Measurements from ENCODE around the gene ITPKB. TPM values are rescaled to one million over a fixed set of nuclear protein-coding genes. Genes with fewer than 3 reads are reported as not detected.

ITPKB gene
- total RNA-seq, 2 donors from 2014 or later, result 26.9 to 28.4 TPM

- H3K27me3 ChIP-seq (replicated peaks; ENCODE audit: insufficient read depth), result no peaks in the 10 kb centered on the region
- no peaks in the 10 kb centered on the region for H3K9me3 ChIP-seq
- no peak overlapping the region for H3K4me3 ChIP-seq
- H3K36me3 ChIP-seq, result peaks cover 17% of the 10 kb centered on the region
- ATAC-seq (ENCODE audit: insufficient number of reproducible peaks, low FRiP score, low read depth), result no peak
- no peak for DNase-seq (ENCODE audit: low spot score)
- H3K27ac ChIP-seq, result no peak overlapping the region
- peaks cover 3 to 9% of the 10 kb centered on the region in 2 donors for H3K4me1 ChIP-seq (ENCODE audit: control insufficient read depth in 1 of 2, low read depth in 2 of 2)
- no peak for TF ChIP-seq CTCF (IDR thresholded peaks at IDR 0.05)
Observed at GRCh38 chr1:226646026-226646869, 92.8 kb downstream of the ITPKB start.

- ATAC-seq (ENCODE audit: insufficient number of reproducible peaks, low FRiP score, low read depth) (no peak), DNase-seq (ENCODE audit: low spot score) (no peak)
- TF ChIP-seq CTCF (IDR thresholded peaks at IDR 0.05), result no peak
- peaks cover 1 to 9% of the 10 kb centered on the region in 2 donors for H3K4me1 ChIP-seq (ENCODE audit: control insufficient read depth in 1 of 2, low read depth in 2 of 2)
- H3K27me3 ChIP-seq (replicated peaks; ENCODE audit: insufficient read depth), result no peaks in the 10 kb centered on the region
- peaks cover 17% of the 10 kb centered on the region for H3K36me3 ChIP-seq
- H3K9me3 ChIP-seq, result no peaks in the 10 kb centered on the region
- no peak overlapping the region for H3K4me3 ChIP-seq
- H3K27ac ChIP-seq, result no peak overlapping the region
Observed at GRCh38 chr1:226645279-226645976, 93.7 kb downstream of the ITPKB start.

- DNase-seq (ENCODE audit: low spot score), result no peak
- ATAC-seq (ENCODE audit: insufficient number of reproducible peaks, low FRiP score, low read depth), result no peak
- peaks cover 0 to 9% of the 10 kb centered on the region in 2 donors for H3K4me1 ChIP-seq (ENCODE audit: control insufficient read depth in 1 of 2, low read depth in 2 of 2)
Observed at GRCh38 chr1:226644541-226645176, 94.4 kb downstream of the ITPKB start.

GRCh38 chr1:226643611-226644540 is 95.2 kb downstream of the ITPKB start:
- no peaks in the 10 kb centered on the region for H3K27me3 ChIP-seq (replicated peaks; ENCODE audit: insufficient read depth)
- no peak for DNase-seq (ENCODE audit: low spot score)
- ATAC-seq (ENCODE audit: insufficient number of reproducible peaks, low FRiP score, low read depth), result no peak
- H3K4me3 ChIP-seq, result no peak overlapping the region
- peaks cover 20% of the 10 kb centered on the region for H3K36me3 ChIP-seq
- TF ChIP-seq CTCF (IDR thresholded peaks at IDR 0.05), result no peak
- no peak overlapping the region for H3K27ac ChIP-seq
- peaks cover 0 to 9% of the 10 kb centered on the region in 2 donors for H3K4me1 ChIP-seq (ENCODE audit: control insufficient read depth in 1 of 2, low read depth in 2 of 2)
- no peaks in the 10 kb centered on the region for H3K9me3 ChIP-seq

More at GRCh38 chr1:226644541-226645176, 94.4 kb downstream of the ITPKB start:
- Histone ChIP-seq H3K4me3 (no peak overlapping the region), H3K27me3 (replicated peaks; ENCODE audit: insufficient read depth) (no peaks in the 10 kb centered on the region), H3K9me3 (no peaks in the 10 kb centered on the region), H3K27ac (no peak overlapping the region), H3K36me3 (peaks cover 17% of the 10 kb centered on the region)
- TF ChIP-seq CTCF (IDR thresholded peaks at IDR 0.05), result no peak

Measured in thoracic aorta (tissue), 2 donors.